Astrocyte (in vitro differentiated cells and primary cell): ENCODE results near the gene GATA6. TPM values are rescaled to one million over a fixed set of nuclear protein-coding genes. Genes with fewer than 3 reads are reported as not detected.

ENCODE experiments used
- DNase-seq: peaks from one replicate; pipeline ENCODE4 v3.0.0-alpha.2; 2010; ENCODE audit warnings: low read depth
- FAIRE-seq: peaks from 2 replicates; lab custom pipeline; 2011; peaks lifted over from hg19 to GRCh38; lab: Jason Lieb, UNC
- H2AFZ ChIP-seq: 2 replicates; pipeline ENCODE4 v1.6.0; 2012; ENCODE audit warnings: low read depth, low read length, inconsistent platforms
- H3K27ac ChIP-seq: 2 replicates; pipeline ENCODE4 v1.5.1; 2011; ENCODE audit warnings: low read depth, low read length, inconsistent platforms
- H3K27me3 ChIP-seq: 2 replicates; pipeline ENCODE4 v1.6.0; 2011; ENCODE audit warnings: low read length, inconsistent platforms; ENCODE audit not compliant: insufficient read depth
- H3K36me3 ChIP-seq: 2 replicates; pipeline ENCODE4 v1.5.1; 2011; ENCODE audit warnings: low read length, inconsistent platforms; ENCODE audit not compliant: insufficient read depth
- H3K4me1 ChIP-seq: 2 replicates; pipeline ENCODE4 v1.5.1; 2011; ENCODE audit warnings: low read length, inconsistent platforms; ENCODE audit not compliant: insufficient read depth
- H3K4me2 ChIP-seq: 2 replicates; pipeline ENCODE4 v1.6.0; 2012; ENCODE audit warnings: low read length, inconsistent platforms
- H3K4me3 ChIP-seq: 2 replicates; pipeline ENCODE4 v1.5.1; 2011; ENCODE audit warnings: low read depth, mild to moderate bottlenecking, low read length, inconsistent platforms; ENCODE audit not compliant: insufficient read depth
- H3K79me2 ChIP-seq: 2 replicates; pipeline ENCODE4 v1.6.0; 2012; ENCODE audit warnings: mild to moderate bottlenecking, low read length, inconsistent platforms; ENCODE audit not compliant: insufficient read depth
- H3K9ac ChIP-seq: 2 replicates; pipeline ENCODE4 v1.6.0; 2012; ENCODE audit warnings: mild to moderate bottlenecking, low read length, inconsistent platforms
- H3K9me3 ChIP-seq: 2 replicates; pipeline ENCODE4 v1.5.1; 2012; ENCODE audit warnings: low read depth, mild to moderate bottlenecking, low read length, inconsistent platforms; ENCODE audit not compliant: insufficient read depth
- H4K20me1 ChIP-seq: 2 replicates; pipeline ENCODE4 v1.6.0; 2012; ENCODE audit warnings: low read length, inconsistent platforms; ENCODE audit not compliant: insufficient read depth
- H3K27ac Mint-ChIP-seq: one replicate; pipeline ENCODE4 v1.8.0; 2021; ENCODE audit warnings: mild to moderate bottlenecking, mixed read lengths; ENCODE audit not compliant: unreplicated experiment
- H3K27me3 Mint-ChIP-seq: one replicate; pipeline ENCODE4 v1.8.0; 2021; ENCODE audit warnings: low read depth, mixed read lengths; ENCODE audit not compliant: unreplicated experiment
- H3K36me3 Mint-ChIP-seq: one replicate; pipeline ENCODE4 v1.8.0; 2021; ENCODE audit warnings: low read depth, mixed read lengths; ENCODE audit not compliant: unreplicated experiment
- H3K4me1 Mint-ChIP-seq: one replicate; pipeline ENCODE4 v1.8.0; 2021; ENCODE audit warnings: low read depth, mixed read lengths; ENCODE audit not compliant: unreplicated experiment
- H3K4me3 Mint-ChIP-seq: one replicate; pipeline ENCODE4 v1.8.0; 2021; ENCODE audit warnings: mild to moderate bottlenecking, moderate library complexity, mixed read lengths; ENCODE audit not compliant: unreplicated experiment
- H3K9me3 Mint-ChIP-seq: one replicate; pipeline ENCODE4 v1.8.0; 2021; ENCODE audit warnings: mild to moderate bottlenecking, mixed read lengths; ENCODE audit not compliant: unreplicated experiment
- CTCF ChIP-seq: IDR thresholded peaks from 2 replicates; pipeline ENCODE4 v1.5.1; 2011; ENCODE audit warnings: low read depth, mild to moderate bottlenecking, inconsistent platforms, low read length, moderate library complexity; ENCODE audit not compliant: insufficient read depth
- EZH2 ChIP-seq: IDR thresholded peaks from 2 replicates; pipeline ENCODE4 v1.6.1; 2012; ENCODE audit warnings: mild to moderate bottlenecking, low read length, inconsistent platforms; ENCODE audit not compliant: insufficient read depth
- total RNA-seq: library from RNA; stranded (reverse); gene quantifications from 2 replicates; pipeline ENCODE4 v1.2.1, GENCODE V29; 2021

GATA6 gene
- total RNA-seq, 1 donor from 2014 or later, result 9.4 TPM

DNA sequence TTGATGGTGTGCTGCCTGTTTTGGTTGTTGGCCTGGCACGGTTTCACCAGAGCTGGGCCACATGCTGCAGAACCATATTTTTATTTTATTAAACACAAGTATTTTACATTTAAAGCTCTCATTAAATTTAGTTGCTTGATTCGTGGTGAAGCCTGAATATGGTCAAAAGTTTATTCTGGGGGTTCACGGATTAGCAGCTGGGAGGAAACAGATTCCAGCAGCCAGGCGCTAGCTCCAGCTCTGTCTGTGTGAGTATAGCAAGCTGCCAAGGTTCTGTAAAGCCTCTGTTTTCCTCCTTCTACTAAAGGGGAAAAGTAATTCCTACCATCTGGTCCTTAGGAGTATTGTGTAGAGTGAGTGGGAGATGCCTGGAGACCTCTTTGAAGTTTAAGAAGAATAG lies 22.5 kb downstream of the GATA6 start:
- Mint-ChIP-seq H3K9me3 (no peaks in the 10 kb centered on the region), H3K27me3 (no peaks in the 10 kb centered on the region), H3K4me1 (peaks cover 13% of the 10 kb centered on the region), H3K4me3 (no peak overlapping the region), H3K27ac (no peak overlapping the region), H3K36me3 (peaks cover 6% of the 10 kb centered on the region)
- peaks cover 62% of the 10 kb centered on the region for H3K79me2 ChIP-seq
- H4K20me1 ChIP-seq, result peaks cover 76% of the 10 kb centered on the region
- no peak overlapping the region for H3K4me3 ChIP-seq
- FAIRE-seq (no peak), DNase-seq (no peak)
- no peak overlapping the region for H2AFZ ChIP-seq
- H3K27me3 ChIP-seq, result no peaks in the 10 kb centered on the region
- H3K9ac ChIP-seq, result no peak overlapping the region
- no peaks in the 10 kb centered on the region for H3K9me3 ChIP-seq
- H3K36me3 ChIP-seq, result peaks cover 27% of the 10 kb centered on the region
- no peak for TF ChIP-seq CTCF
- TF ChIP-seq EZH2, result no peak
- H3K4me2 ChIP-seq, result no peak overlapping the region
- H3K4me1 ChIP-seq, result peaks cover 36% of the 10 kb centered on the region
- peak overlapping the region; percentile 88 for H3K27ac ChIP-seq

DNA sequence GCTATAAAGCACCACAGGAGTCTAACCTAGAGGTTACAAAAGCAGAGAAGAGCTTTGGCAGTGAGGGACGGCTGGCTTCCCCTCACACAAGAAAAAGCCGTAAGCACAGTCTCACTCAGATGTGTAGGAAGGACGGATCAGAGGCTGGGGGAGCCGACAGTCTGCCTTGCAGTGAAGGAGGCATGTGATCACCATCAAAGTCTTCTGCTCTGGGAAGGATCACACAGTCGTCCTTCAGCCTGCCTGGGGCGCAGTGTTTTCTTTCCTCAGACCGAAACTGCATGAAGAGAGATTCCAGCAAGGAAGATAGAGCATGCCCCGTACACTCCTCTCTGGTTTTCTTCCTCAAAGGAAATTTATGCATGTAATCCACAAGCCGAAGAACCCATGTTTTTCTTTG lies 24.1 kb downstream of the GATA6 start:
- Histone ChIP-seq H3K36me3 (peaks cover 22% of the 10 kb centered on the region), H3K9me3 (no peaks in the 10 kb centered on the region), H4K20me1 (peaks cover 86% of the 10 kb centered on the region), H3K9ac (peak overlapping the region; percentile 52), H3K4me1 (peaks cover 40% of the 10 kb centered on the region), H3K27ac (peak overlapping the region; percentile 55), H3K79me2 (peaks cover 67% of the 10 kb centered on the region), H3K27me3 (no peaks in the 10 kb centered on the region), H2AFZ (no peak overlapping the region), H3K4me3 (no peak overlapping the region), H3K4me2 (peak overlapping the region; percentile 69)
- peaks cover 13% of the 10 kb centered on the region for H3K36me3 Mint-ChIP-seq
- H3K4me1 Mint-ChIP-seq, result peaks cover 13% of the 10 kb centered on the region
- no peak overlapping the region for H3K4me3 Mint-ChIP-seq
- peak overlapping the region; percentile 58 for H3K27ac Mint-ChIP-seq
- no peaks in the 10 kb centered on the region for H3K9me3 Mint-ChIP-seq
- TF ChIP-seq CTCF (no peak), EZH2 (no peak)
- no peak for FAIRE-seq
- peaks cover 3% of the 10 kb centered on the region for H3K27me3 Mint-ChIP-seq
- DNase-seq, result no peak

- H4K20me1 ChIP-seq, result peaks cover 86% of the 10 kb centered on the region
- H3K27me3 ChIP-seq, result no peaks in the 10 kb centered on the region
- no peak overlapping the region for H3K27ac Mint-ChIP-seq
- H3K4me1 Mint-ChIP-seq, result peaks cover 13% of the 10 kb centered on the region
- peaks cover 68% of the 10 kb centered on the region for H3K79me2 ChIP-seq
- peak overlapping the region; percentile 69 for H3K4me2 ChIP-seq
- peak overlapping the region; percentile 55 for H3K27ac ChIP-seq
- H3K4me3 Mint-ChIP-seq, result no peak overlapping the region
- H3K36me3 Mint-ChIP-seq, result peaks cover 12% of the 10 kb centered on the region
- H3K36me3 ChIP-seq, result peaks cover 21% of the 10 kb centered on the region
- H3K9me3 ChIP-seq, result no peaks in the 10 kb centered on the region
- H3K4me1 ChIP-seq, result peaks cover 40% of the 10 kb centered on the region
- peaks cover 7% of the 10 kb centered on the region for H3K27me3 Mint-ChIP-seq
- no peak for FAIRE-seq
- H3K4me3 ChIP-seq, result no peak overlapping the region
- TF ChIP-seq CTCF (no peak), EZH2 (no peak)
- H3K9ac ChIP-seq, result peak overlapping the region; percentile 52
- no peak overlapping the region for H2AFZ ChIP-seq
- DNase-seq, result no peak
- no peaks in the 10 kb centered on the region for H3K9me3 Mint-ChIP-seq
Measured at GRCh38 chr18:22194151-22194598, 24.8 kb downstream of the GATA6 start.
